HUDEP-2 (cell line): Measurements from ENCODE around the gene CITED4.

Experiments
- DNase-seq, 76 experiments: peaks; one replicate each; lab custom pipeline; 2025; ENCODE audit not compliant: unreplicated experiment in 76 of 76; lab: John Stamatoyannopoulos, UW

The CITED4 gene

DNA sequence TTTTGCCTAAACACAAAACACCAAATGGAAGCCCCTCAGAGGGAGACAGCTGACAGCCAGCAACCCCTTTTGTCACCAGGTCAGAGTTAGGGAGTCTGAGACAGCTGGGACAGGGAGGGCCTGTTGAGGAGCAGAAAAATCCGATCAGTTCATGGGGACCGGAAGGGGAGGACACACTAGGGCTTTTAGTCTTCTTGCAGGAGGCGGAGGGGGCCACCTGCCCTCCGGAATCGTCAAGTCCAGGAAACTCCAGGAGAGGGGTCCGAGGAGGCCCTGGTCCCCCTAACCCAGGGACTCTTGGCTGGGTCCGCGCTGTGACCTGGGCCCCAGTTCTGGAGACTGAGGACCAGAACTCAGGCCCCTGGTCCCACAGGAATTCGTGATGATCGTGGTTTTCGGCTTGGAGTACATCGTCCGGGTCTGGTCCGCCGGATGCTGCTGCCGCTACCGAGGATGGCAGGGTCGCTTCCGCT lies 44.3 kb downstream of the CITED4 start:
- DNase-seq: no peak

- DNase-seq: no peak
Observed at GRCh38 chr1:40815420-40815819, 46.7 kb downstream of the CITED4 start.
